ENCODE measurements around the gene UBE2D4.

Gene UBE2D4

GRCh38 chr7:43925984-43926797 lies at the start of gene UBE2D4:
UBE2D4 (plus strand) TSS chr7:43926436; CDS start chr7:43926533, 97 bp downstream.
- TF ChIP-seq CTCF (conservative IDR thresholded peaks at IDR 0.05; ENCODE audit: control insufficient read depth, insufficient read depth, low read depth, low read length): no peak
- peak; percentile 58 for DNase-seq (ENCODE audit: low read depth)
- peak within 1 kb of the TSS; percentile 59 for H3K4me3 ChIP-seq (ENCODE audit: control insufficient read depth, low read depth, low read length)

- no peak overlapping the region for H3K4me3 ChIP-seq (ENCODE audit: control insufficient read depth, low read depth, low read length)
- DNase-seq (ENCODE audit: low read depth): no peak
- TF ChIP-seq CTCF (conservative IDR thresholded peaks at IDR 0.05; ENCODE audit: control insufficient read depth, insufficient read depth, low read depth, low read length): no peak
These were observed 49.1 kb upstream of the UBE2D4 start for GRCh38 chr7:43876976-43877745.

GRCh38 chr7:43877968-43878864 lies 48.0 kb upstream of the UBE2D4 start:
- no peak for TF ChIP-seq CTCF (conservative IDR thresholded peaks at IDR 0.05; ENCODE audit: control insufficient read depth, insufficient read depth, low read depth, low read length)
- no peak for DNase-seq (ENCODE audit: low read depth)
- H3K4me3 ChIP-seq (ENCODE audit: control insufficient read depth, low read depth, low read length): no peak overlapping the region

- no peak for TF ChIP-seq CTCF (conservative IDR thresholded peaks at IDR 0.05; ENCODE audit: control insufficient read depth, insufficient read depth, low read depth, low read length)
- no peak for DNase-seq (ENCODE audit: low read depth)
- no peak overlapping the region for H3K4me3 ChIP-seq (ENCODE audit: control insufficient read depth, low read depth, low read length)
These were observed 47.4 kb upstream of the UBE2D4 start for GRCh38 chr7:43878867-43879266.

GRCh38 chr7:43879477-43879876 lies 46.8 kb upstream of the UBE2D4 start:
- H3K4me3 ChIP-seq (ENCODE audit: control insufficient read depth, low read depth, low read length): no peak overlapping the region
- TF ChIP-seq CTCF (conservative IDR thresholded peaks at IDR 0.05; ENCODE audit: control insufficient read depth, insufficient read depth, low read depth, low read length): no peak
- DNase-seq (ENCODE audit: low read depth): peak; percentile 88

GRCh38 chr7:43880596-43880995 lies 45.6 kb upstream of the UBE2D4 start:
- no peak for TF ChIP-seq CTCF (conservative IDR thresholded peaks at IDR 0.05; ENCODE audit: control insufficient read depth, insufficient read depth, low read depth, low read length)
- H3K4me3 ChIP-seq (ENCODE audit: control insufficient read depth, low read depth, low read length): no peak overlapping the region
- no peak for DNase-seq (ENCODE audit: low read depth)
